HG03354 (cell line): ENCODE data around the gene WTAP.
A peak's percentile ranks its signal among the peaks of the same experiment; 100 is the strongest.
"Not testable (repeated sequence)": the region's sequence is repeated elsewhere in the genome, so short reads cannot be mapped to it uniquely, and the experiment has no call there.

ENCODE experiments used
- ATAC-seq: cut with Tn5 transposase; IDR thresholded peaks from one replicate; pipeline ENCODE4 v1.9.1; 2021; ENCODE audit warnings: mild to moderate bottlenecking; ENCODE audit not compliant: unreplicated experiment, poor library complexity, severe bottlenecking

Gene WTAP

DNA sequence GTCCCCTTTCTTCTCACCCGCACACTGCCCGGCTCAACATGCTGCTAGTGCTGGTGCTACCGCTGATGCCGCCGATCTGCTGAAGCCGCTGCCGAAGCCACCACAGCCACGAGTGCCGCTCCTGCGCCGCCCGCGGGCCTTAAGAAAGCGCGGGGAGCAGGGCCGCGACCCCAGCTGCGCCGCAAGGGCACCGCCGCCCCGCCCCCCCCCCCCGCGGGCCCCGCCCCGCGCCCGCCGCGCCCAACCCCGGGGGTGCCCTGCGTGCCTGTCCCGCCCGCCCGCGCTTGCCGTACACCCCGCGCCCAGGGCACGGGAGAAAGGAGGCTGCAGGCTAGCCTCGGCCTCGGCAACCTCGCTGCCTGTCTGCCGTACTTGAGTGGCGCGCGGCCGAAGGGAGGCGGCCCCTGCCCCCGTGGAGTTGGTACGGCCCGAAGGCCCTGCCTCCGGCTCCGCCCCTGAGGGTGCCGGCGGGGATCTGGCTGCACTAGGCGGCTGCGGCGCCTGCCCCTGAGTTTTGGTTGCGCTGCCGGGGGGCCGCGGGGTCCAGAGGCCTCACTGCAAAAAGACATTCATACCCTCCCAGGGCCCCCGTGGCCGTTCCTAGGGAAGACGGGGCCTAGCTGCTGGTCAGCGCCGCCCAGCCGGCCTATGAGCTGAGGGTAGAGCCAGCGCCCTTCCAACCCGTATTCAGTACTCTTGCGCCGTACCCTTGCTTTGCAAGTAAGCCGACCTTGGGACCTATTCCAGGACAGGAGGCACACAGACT, 34.0 kb upstream of the WTAP start, which contains the start of gene SOD2:
SOD2 (minus strand) TSS at position 114 of the 766 bp plus-strand sequence; CDS start at position 40, 74 bp downstream.
- ATAC-seq, result peak; percentile 79

DNA sequence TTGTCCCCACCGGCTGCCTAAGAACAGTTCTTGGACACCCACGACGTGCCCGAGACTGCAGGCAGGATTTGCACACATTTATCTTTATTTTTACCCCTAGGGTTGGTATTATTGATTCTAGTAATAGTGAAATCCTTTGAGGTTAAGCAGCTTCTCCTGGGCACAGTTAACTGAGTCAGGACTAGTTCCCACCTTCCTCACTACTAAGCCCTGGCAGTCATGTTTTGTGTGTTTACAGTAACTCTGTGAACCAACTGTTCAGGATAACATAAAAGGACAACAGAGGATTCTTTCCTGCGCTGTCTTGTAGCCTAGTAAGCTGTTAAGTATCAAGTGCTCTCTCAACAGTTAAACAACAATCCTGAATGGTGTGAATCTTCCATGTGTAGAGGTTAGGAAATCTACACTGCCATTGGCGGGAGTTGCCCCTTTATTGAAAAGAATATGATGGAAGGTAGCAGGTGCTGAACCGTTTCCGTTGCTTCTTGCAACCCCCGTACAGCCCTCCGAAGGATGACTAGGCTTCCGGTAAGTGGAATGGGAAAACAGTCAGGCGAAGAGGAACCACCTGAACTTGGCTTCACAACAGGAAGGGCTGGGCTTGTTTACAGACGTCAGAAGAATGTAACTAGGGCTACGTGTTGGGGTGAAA, 33.3 kb upstream of the WTAP start:
- peak; percentile 1 for ATAC-seq

DNA sequence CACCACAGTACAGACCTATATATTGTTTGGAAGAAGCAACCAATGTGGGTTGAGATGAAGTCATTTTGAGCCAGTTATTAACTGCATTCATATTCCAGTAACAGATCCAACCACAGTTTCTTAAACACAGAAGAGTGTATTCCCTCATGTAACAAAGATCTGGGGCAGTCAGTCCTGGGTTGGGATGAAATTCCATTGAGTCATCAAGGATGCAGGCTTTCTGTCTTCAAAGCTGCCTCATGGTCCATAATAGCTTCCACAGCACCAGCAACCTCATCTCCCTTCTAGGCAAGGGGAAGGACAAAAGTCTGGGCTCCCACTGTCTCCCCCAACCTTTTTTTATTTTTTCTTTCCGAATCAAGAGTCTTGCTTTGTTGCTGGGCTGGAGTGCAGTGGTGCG, 31.3 kb upstream of the WTAP start:
- ATAC-seq, result no peak

- no peak for ATAC-seq
Observed at GRCh38 chr6:159700970-159701369, 26.3 kb upstream of the WTAP start.

DNA sequence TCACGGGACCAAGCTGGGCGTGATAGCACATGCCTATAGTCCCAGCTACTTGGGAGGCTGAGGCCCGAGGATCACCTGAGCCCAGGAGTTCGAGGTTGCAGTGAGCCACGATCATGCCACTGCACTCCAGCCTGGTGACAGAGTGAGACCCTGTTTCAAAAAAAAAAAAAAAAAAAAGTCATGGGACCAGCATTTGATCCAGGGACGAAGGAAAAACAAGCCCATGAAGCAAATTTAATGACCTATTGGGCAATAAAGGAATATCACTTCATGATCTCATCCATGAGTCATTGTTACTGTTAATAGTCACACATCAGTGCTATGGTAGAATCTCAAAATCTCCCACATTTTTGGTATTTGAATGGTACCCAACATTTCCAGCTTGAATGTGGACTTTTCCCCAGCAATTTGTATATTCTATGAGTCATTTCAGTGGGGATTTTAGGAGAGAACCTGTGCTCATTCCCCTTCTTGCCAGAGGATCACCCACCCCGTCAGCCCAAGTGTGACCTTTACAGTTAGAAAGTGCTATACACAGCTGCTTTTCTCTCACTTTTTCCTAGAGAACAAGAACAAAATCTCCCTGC, 25.8 kb upstream of the WTAP start:
- no peak for ATAC-seq

GRCh38 chr6:159710603-159711002, 16.7 kb upstream of the WTAP start:
- ATAC-seq, result not testable (repeated sequence)

DNA sequence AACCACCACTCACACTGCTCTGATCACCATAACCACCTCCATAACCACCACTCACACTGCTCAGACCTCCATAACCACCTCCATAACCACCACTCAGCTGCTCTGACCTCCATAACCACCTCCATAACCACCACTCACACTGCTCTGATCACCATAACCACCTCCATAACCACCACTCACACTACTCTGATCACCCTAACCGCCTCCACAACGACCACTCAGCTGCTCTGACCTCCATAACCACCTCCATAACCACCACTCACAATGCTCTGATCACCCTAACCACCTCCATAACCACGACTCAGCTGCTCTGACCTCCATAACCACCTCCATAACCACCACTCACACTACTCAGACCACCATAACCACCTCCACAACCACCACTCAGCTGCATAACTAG, 14.9 kb upstream of the WTAP start:
- ATAC-seq, result not testable (repeated sequence)

- ATAC-seq, result no peak
Observed at GRCh38 chr6:159713984-159714383, 13.3 kb upstream of the WTAP start.

DNA sequence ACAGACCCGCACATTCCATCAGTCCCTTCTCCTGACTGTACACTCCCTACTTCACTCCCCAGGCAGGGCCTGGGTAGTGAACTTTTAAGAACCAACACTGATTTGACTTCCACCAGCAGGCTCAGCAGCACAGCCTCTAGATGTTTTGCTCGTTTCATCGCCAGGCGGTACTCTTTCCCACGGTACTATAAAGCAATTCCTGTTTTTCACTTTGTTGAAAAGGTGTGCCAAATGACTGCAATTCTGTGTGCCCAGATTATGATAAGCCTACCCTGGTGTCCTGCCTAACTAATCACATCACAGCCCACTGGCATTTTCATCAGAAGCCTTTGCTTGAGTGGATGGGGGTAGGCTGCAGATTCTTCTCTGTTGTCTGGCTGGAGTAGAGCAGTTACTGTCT, 12.9 kb upstream of the WTAP start:
- no peak for ATAC-seq

GRCh38 chr6:159715166-159715565, 12.1 kb upstream of the WTAP start:
- no peak for ATAC-seq

DNA sequence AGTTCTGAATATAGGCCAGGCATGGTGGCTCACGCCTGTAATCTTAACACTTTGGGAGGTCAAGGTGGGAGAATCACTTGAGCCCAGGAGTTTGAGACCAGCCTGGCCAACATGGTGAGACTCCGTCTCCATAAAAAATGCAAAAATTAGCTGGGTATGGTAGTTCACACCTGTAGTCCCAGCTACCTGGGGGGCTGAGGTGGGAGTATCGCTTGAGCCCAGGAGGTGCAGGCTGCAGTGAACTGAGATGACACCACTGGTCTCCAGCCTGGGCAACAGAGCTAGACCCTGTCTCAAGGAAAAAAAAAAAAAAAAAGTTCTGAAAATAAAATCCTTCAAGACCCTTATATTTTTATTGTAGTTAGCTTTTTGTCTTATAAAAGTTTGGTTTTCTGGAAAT, 11.7 kb upstream of the WTAP start:
- no peak for ATAC-seq

DNA sequence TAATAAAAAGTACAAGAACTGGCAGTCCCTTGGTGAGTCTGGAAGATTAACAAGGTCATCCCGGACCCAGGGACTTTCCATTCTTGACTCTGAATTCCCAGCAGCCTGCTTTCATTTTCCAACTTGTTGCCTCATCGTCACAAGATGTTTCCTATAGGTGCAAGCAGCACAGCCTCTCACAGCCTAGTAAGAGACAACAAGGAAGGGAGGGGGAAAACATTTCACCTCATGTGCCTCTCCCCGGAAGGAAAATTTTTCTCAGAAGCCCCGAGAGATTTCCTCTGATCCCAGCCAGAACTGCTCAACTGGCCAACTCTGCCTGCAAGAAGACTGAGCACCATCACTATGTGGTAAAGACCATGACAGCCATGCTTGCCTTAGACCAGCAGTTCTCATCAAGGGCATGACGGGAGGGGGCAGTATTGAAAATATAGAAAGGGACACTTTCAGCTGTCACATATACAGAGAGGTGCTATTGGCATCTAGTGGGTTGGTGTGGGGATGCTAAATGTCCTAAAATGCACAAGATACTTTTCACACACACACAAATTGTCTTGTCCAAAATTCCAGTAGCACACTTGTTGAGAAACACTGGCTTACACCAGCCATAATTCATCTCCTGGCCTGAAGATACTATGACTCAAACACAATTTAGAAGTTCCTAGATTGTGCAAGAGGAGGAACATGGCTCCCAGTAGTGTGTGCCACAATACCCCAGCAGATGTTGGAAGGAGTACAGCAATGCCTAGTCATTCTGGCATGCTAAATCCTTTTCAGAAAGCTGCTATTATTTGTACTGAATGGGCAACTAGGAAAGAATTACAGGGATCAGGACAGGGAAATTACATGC, 10.8 kb upstream of the WTAP start:
- no peak for ATAC-seq

- ATAC-seq, result no peak
Observed at GRCh38 chr6:159718634-159719033, 8.7 kb upstream of the WTAP start.

- ATAC-seq, result no peak
Observed at GRCh38 chr6:159719287-159719686, 8.0 kb upstream of the WTAP start.

DNA sequence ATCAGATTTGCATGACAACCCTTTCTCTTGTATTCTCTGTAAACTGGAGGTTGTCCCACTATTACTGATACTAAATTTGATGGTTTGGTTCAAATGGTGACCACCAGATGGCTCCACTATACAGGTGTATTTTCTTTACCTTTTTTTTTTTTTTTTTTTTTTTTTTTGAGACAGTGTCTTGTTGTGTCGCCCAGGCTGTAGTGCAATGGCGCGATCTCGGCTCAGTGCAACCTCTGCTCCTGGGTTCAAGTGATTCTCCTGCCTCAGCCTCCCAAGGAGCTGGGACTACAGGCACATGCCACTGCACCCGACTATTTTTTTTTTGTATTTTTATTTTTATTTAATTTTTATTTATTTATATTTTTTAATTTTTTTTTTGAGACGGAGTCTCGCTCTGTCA, 6.6 kb upstream of the WTAP start:
- ATAC-seq, result no peak

DNA sequence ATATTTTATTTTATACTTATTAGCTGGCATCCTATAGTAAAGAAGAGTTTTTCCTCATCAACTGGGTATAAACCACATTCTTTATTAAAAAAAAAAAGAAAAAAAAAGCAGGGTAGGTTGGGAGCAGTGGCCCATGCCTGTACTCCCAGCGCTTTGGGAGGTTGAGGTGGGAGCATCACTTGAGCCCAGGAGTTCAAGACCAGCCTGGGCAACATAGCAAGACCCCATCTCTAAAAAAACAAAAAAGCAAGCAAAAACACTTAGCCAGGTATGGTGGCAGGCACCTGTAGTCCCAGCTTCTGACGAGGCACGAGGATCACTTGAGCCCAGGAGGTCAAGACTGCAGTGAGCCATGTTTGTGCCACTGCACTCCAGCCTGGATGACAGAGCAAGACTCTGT, 5.3 kb upstream of the WTAP start:
- ATAC-seq, result not testable (repeated sequence)

GRCh38 chr6:159722655-159723054, 4.7 kb upstream of the WTAP start:
- no peak for ATAC-seq

- ATAC-seq, result no peak
Observed at GRCh38 chr6:159723259-159723658, 4.0 kb upstream of the WTAP start.

DNA sequence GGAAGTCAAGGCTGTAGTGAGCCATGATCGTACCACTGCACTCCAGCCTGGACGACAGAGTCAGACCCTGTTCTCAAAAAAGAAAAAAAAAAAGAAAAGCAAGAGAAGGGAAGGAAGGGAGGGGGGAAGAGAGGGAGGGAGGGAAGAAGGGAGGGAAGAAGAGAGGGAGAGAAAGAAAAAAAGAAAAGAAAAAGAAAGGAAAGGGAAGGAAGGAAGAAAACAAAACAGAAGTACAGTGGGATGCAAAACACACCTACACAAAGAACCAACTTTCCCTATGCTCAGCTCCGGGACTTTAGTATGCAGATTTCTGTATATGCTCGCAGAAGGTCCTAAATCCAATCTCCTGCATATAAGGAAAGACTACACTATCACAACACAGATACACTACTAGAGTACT, 2.5 kb upstream of the WTAP start:
- ATAC-seq, result no peak

GRCh38 chr6:159725208-159725607, 2.1 kb upstream of the WTAP start:
- ATAC-seq, result not testable (repeated sequence)
